Measurements from ENCODE around the gene FOSL1.

DNA sequence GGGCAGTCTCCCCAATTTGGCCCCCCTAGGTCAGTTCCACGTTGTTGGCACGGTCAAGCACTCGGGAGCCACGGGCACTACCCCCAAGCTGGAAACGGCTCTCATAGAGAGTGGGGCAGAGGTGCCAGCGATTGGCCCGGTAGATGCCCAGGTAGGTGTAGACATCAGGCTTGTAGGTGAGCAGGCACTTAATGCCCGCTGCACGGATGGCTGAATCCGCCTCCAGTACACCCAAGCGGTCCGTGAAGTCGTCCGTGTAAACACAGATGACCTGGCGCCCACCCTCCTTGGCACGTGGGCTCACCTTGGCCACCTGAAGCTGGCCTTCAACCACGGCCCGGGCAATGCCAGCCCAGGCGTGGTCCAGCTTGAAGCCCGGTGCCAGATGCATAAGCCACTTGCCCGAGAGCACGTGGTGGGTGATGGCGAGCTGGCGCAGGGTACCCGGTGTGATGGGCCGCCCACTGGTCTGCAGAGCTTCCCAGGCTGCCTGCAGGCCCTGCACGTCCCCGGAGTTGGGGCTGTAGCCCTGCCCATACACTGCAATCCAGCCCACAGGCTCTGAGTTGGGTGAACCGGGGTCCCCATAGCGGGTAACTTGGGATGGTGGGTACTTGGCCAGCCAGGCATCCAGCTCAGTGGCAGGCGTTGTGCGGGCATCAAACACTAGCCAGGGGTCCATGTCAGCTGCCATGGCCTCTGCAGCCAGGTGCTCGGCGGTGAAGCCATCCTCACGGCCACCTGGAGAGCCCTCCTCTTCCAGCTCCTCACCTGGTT lies 17.4 kb upstream of the FOSL1 start:
- TF ChIP-seq, protein P1, sequence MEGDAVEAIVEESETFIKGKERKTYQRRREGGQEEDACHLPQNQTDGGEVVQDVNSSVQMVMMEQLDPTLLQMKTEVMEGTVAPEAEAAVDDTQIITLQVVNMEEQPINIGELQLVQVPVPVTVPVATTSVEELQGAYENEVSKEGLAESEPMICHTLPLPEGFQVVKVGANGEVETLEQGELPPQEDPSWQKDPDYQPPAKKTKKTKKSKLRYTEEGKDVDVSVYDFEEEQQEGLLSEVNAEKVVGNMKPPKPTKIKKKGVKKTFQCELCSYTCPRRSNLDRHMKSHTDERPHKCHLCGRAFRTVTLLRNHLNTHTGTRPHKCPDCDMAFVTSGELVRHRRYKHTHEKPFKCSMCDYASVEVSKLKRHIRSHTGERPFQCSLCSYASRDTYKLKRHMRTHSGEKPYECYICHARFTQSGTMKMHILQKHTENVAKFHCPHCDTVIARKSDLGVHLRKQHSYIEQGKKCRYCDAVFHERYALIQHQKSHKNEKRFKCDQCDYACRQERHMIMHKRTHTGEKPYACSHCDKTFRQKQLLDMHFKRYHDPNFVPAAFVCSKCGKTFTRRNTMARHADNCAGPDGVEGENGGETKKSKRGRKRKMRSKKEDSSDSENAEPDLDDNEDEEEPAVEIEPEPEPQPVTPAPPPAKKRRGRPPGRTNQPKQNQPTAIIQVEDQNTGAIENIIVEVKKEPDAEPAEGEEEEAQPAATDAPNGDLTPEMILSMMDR (IDR thresholded peaks at IDR 0.05), result no peak
- TF ChIP-seq MXD4 (CRISPR knock-in tag; IDR thresholded peaks at IDR 0.05; ENCODE audit: borderline replicate concordance), result no peak
- TF ChIP-seq, protein P2, sequence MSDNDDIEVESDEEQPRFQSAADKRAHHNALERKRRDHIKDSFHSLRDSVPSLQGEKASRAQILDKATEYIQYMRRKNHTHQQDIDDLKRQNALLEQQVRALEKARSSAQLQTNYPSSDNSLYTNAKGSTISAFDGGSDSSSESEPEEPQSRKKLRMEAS (CRISPR knock-in tag; IDR thresholded peaks at IDR 0.05), result 0 out of 2 replicates have a peak, but pooled peaks have one; percentile 3
